Measurements from ENCODE around the gene SERPINA12.

- no peak for TF ChIP-seq POLR2AphosphoS5 (IDR thresholded peaks at IDR 0.05; ENCODE audit: borderline replicate concordance, low read depth, low read length)
- TF ChIP-seq EZH2 (IDR thresholded peaks at IDR 0.05), result no peak
- no peak for TF ChIP-seq FOXP2 (optimal IDR thresholded peaks at IDR 0.05; ENCODE audit: control extremely low read depth, extremely low read length, insufficient read depth)
These were observed 57.4 kb downstream of the SERPINA12 start for GRCh38 chr14:94451826-94452225.

Measured in SK-N-MC (cell line).